T47D (cell line): ENCODE results near the gene CALU.

Experiments
- DNase-seq, 2 experiments: peaks; one replicate each; pipeline versions ENCODE4 v3.0.0 to v3.0.0-alpha.2; 2011 to 2012; ENCODE audit warnings: low read depth in 1 of 2, low spot score in 1 of 2
- JUND ChIP-seq: IDR thresholded peaks from 2 replicates; pipeline ENCODE4 v1.6.1; 2012; ENCODE audit warnings: low read depth
- in situ Hi-C: cut with HindIII; loops from 2 replicates; pipeline ENCODE4 v1.10.0; 2016; ENCODE audit warnings: low sequenced_read_pairs, low pct_unique_long_range_greater_than_20kb

The CALU gene

GRCh38 chr7:128790315-128791041 lies 51.3 kb downstream of the CALU start:
- in situ Hi-C loops: no loop called here
- no peak for TF ChIP-seq JUND
- no peak for DNase-seq

DNA sequence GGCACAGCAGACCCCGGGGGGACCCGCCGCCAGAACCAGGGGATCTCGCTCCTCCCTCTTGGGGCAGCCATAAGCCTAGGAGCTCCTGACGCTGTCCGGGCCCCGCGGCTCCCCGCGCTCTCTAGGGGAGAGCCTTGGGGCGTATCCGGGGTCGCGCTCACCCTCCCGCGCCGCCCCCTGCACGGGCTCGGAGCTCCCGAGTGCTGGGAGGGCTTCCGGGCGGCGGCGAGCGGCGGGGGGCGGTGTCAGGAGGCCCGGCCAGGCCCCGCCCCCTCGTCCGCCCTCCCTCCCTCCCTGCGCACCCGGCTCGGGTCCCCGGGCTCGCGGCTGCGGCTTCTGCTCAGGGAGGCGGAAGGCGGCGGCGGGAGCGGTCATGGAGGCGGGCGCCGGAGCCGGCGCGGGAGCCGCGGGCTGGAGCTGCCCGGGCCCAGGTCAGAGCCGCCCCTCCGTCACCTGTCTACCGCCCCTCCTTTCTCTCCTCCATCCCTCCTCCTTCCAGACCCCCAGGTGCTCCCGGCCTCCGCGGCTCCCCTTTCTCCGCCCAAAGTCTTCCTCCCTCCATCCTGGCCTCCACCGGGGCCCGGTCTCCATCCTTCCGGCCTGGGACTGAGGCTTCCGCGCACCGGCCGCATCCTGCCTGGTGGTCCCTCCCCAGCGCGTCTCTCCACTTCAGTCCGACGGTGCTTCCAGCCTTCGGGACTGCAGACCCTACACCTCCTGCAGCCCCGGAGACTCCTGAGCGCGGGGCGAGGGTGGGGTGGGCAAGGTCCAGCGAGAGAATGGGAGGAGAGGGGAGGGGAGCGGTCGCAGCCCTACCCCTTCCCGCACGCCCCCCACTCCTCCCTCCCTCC lies 52.2 kb downstream of the CALU start, which contains the start of gene CCDC136:
Gene CCDC136, plus strand, starts transcription at position 848 of the 851 bp plus-strand sequence. CDS start 444 bp downstream, outside the sequence.
- DNase-seq: peak; percentile 46 to 59
- in situ Hi-C loops: no loop called here
- TF ChIP-seq JUND: no peak

GRCh38 chr7:128791972-128792327 lies 52.8 kb downstream of the CALU start:
- no peak for DNase-seq
- no peak for TF ChIP-seq JUND
- in situ Hi-C loops: no loop called here

GRCh38 chr7:128792471-128793180 lies 53.5 kb downstream of the CALU start:
- in situ Hi-C loops: no loop called here

GRCh38 chr7:128793181-128793547 lies 54.0 kb downstream of the CALU start:
- in situ Hi-C loops: no loop called here
- no peak for TF ChIP-seq JUND
- DNase-seq: no peak

More at GRCh38 chr7:128792471-128793180, 53.5 kb downstream of the CALU start:
- no peak for TF ChIP-seq JUND
- DNase-seq: no peak

DNA sequence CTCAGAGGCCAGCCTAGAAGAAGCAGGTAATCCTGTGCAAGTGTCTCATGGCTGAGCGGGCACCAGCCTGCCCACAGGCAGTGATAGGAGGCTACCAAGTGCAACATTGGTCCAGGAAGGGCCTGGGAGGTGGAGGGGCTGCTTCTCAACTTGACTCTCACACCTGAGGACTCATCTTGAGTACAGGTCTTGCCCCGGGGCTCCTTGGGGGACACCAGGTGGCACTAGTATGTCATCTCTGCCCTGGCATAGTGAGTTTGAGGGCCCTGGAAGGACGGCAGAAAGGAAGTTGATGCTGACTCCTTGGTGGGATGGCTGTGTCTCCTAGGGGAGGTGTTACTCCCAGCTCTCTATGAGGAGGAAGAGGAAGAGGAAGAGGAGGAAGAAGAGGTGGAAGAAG lies 54.9 kb downstream of the CALU start:
- no peak for TF ChIP-seq JUND
- DNase-seq: peak in 1 of 2 experiments; percentile 37
- in situ Hi-C loops: no loop called here

DNA sequence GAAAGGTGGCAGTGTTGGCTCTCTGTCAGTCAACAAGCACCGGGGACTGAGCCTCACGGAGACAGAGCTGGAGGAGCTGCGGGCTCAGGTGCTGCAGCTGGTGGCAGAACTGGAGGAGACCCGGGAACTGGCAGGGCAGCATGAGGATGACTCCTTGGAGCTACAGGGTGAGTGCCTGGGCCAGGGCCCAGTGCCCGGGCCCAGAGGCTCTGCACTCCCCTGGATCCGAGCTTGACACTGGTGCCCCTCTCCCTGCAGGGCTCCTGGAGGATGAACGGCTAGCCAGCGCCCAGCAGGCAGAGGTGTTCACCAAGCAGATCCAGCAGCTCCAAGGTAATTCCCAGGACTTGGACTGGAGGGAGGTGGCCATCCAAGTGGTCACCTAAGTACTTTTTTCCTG lies 55.3 kb downstream of the CALU start:
- no peak for DNase-seq
- in situ Hi-C loops: no loop called here
- no peak for TF ChIP-seq JUND

DNA sequence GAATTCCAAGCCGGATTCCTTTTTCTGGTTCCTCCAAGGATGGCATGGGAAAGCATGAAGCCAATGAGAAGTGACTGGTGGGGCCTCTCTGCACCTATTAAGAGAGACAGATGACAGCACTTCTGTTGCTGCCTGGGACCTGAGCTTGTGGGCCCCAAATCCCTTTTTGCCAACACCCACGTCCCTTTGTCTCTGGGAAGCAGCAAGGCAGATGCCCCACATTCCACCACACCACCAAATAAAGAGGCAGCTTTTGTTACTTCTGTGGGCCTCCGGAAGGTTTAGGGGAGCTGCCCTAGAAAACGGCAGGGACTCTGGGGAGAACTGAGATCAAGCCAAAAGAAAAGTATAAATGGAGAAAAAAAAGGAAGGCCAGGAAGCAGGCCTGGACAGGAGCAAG lies 56.0 kb downstream of the CALU start:
- no peak for TF ChIP-seq JUND
- in situ Hi-C loops: no loop called here
- no peak for DNase-seq

- in situ Hi-C loops: no loop called here
- no peak for TF ChIP-seq JUND
- no peak for DNase-seq
These were observed 57.2 kb downstream of the CALU start for GRCh38 chr7:128796327-128796726.

DNA sequence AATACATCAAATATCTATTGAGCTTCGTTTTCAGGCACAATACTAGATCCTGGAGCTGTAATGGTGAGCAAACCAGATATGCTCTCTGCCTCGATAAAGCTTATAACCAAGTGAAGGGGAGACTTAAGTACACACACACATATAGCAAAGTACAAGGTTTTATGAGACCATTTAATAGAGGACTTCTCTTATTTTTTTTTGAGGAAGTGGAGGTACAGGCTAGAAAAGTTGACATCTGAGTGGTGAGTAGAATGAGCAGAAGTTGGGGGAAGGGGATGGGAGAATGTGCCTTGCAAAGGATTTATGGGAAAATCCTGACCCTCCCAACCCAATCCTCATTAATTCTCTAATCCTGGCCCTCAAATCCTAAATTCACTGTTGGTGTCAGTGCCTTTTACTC lies 60.3 kb downstream of the CALU start:
- DNase-seq: no peak
- no peak for TF ChIP-seq JUND
- in situ Hi-C loops: no loop called here

DNA sequence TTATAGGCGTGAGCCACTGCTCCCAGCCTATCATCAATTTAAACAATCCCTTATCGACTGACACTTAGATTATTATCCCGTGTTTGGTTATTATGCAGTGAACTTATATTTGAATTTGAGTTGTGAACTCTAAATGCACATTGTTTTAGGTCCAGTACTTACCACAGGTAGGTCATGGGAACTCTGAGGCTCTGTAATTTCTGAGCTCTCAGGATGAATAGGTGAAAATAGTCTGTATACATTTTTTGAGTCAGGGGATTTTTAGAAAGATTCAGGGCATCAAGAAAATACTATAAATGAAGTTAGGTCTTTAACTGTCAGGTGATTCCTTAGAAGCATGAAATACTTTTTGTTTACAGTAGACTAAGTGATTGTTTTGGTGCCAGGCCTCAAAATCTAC lies 61.4 kb downstream of the CALU start:
- TF ChIP-seq JUND: no peak
- in situ Hi-C loops: no loop called here

DNA sequence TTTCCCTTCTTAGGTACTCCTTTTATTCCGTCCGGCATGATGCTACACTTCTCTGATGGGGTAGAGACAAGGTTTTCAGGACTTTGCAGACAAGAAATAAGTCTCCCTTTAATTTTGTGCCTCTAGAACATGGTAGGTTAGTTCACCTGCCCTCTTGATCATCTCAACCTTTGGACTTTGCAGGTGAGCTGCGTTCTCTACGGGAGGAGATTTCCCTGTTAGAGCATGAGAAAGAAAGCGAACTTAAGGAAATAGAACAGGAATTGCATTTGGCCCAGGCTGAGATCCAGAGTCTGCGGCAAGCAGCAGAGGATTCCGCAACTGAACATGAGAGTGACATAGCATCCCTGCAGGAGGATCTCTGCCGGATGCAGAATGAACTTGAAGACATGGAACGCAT lies 61.8 kb downstream of the CALU start:
- DNase-seq: no peak
- in situ Hi-C loops: no loop called here
- TF ChIP-seq JUND: no peak

More for the DNA sequence above, 61.4 kb downstream of the CALU start:
- DNase-seq: no peak

DNA sequence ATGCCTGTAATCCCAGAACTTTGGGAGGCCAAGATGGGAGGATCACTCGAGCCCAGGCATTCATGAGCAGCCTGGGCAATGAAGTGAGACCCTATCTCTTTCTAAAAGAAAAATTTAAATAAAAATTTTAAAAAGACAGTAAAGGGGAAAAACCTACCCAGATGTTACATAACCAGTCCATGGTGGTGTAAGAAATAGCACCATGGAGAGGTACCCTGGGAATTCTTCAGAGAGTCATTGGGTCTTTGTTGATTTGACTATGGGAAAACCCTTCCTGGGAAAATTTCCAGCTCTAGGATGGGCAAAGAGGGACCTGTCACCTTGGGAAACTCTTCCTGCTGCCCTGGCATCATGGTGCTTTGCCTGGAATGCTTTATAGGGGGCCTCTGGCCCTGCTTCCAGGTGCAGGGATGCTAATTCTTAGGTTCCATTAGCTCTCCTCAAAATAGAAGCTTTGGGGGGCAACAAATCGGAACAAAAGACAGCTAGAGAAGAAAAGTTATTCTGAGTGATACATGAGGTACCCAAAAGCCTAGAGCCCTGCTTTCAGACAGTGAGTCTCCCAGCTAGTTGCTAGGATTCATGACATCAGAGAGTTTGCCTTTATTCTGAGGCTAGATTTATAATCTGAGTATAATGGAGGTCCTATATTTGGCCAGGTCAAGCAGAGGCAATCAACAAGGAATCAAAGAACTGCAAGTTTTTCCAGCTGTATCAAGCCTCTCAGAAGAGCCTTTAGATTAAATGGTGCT lies 62.7 kb downstream of the CALU start:
- no peak for TF ChIP-seq JUND
- no peak for DNase-seq
- in situ Hi-C loops: no loop called here
